Measurements from ENCODE around the gene VASP.

DNA sequence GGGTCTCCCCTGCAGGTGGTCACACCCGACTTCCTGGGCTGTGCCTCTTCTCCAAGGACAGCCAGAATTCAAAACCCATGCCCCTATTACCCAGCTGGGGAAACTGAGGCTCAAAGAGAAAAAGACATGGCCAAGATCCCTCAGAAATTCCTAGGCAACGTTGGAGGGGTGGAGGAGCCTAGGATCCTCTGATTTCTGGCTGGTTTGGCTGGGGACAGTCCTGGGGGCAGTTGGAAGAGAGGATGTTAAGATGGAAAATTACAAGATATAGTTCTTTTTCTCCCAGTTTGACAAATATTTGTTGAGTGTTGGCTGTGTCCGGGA lies 2.4 kb downstream of the VASP start:
- TF ChIP-seq, protein P1, sequence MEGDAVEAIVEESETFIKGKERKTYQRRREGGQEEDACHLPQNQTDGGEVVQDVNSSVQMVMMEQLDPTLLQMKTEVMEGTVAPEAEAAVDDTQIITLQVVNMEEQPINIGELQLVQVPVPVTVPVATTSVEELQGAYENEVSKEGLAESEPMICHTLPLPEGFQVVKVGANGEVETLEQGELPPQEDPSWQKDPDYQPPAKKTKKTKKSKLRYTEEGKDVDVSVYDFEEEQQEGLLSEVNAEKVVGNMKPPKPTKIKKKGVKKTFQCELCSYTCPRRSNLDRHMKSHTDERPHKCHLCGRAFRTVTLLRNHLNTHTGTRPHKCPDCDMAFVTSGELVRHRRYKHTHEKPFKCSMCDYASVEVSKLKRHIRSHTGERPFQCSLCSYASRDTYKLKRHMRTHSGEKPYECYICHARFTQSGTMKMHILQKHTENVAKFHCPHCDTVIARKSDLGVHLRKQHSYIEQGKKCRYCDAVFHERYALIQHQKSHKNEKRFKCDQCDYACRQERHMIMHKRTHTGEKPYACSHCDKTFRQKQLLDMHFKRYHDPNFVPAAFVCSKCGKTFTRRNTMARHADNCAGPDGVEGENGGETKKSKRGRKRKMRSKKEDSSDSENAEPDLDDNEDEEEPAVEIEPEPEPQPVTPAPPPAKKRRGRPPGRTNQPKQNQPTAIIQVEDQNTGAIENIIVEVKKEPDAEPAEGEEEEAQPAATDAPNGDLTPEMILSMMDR (conservative IDR thresholded peaks at IDR 0.05 in 1 of 2, IDR thresholded peaks at IDR 0.05 in 1 of 2; ENCODE audit: extremely low read depth in 1 of 2, insufficient read depth in 1 of 2, low read depth in 1 of 2, low read length in 2 of 2): no peak
- no peak for TF ChIP-seq EZH2 (IDR thresholded peaks at IDR 0.05; ENCODE audit: borderline replicate concordance, low read length)
